GM18867 (cell line): ENCODE data around the gene CUEDC2.

ENCODE experiments used
- ATAC-seq: cut with Tn5 transposase; IDR thresholded peaks from one replicate; pipeline ENCODE4 v1.9.1; 2021; ENCODE audit warnings: mild to moderate bottlenecking, moderate library complexity; ENCODE audit not compliant: unreplicated experiment

CUEDC2 gene

DNA sequence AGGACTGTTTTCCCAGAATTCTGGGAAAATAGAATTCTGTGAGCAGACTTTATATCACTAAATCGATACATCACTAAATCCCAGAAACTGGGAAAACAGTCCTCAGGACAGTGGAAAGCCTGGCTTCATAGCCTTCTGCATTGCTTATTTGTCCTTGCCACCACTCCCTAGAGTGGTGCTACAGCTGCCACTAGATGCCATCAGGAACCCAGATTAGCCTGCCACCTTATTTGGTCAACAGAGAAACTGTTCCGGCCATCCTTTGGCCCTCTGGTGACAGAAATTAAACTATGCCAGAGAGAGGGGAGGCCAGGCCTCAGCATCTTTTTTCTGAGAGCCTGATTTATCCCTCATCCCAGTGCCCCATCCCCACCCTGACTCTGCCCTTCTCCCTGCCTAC is 56.5 kb downstream of the CUEDC2 start:
- ATAC-seq, result no peak

DNA sequence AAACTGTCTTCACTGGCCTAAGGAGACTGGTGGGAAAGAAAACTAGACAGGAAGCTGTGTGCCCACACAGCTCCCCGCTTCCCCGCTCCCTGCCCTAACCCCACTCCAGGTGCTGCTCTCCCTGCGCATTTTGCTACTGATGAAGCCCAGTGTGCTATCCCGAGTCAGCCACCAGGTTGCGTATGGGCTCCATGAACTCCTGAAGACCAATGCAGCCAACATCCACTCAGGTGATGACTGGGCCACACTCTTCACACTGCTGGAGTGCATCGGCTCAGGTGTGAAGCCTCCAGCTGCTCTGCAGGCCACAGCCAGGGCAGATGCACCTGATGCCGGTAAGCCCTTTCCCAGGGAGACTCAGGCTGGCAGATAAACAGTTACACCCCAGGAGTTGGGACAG is 57.1 kb downstream of the CUEDC2 start:
- no peak for ATAC-seq
